Caco-2 (cell line): ENCODE results near the gene SLC39A11. TPM values are rescaled to one million over a fixed set of nuclear protein-coding genes. Genes with fewer than 3 reads are reported as not detected.

Experiments
- BruUV-seq: library from RNA; stranded (reverse); fragments of 400-500 nt; replicated peaks from 2 replicates; lab custom pipeline; 2021; lab: Mats Ljungman, UMichigan
- CTCF ChIA-PET: fragments of 300-600 bp; sonication (Branson Sonifier 250); formaldehyde crosslinking; loops from one replicate; lab custom pipeline; 2022; ENCODE audit warnings: antibody characterized with exemption; lab: Charles Lee
- POLR2A ChIA-PET: fragments of 300-600 bp; sonication (Branson Sonifier 250); formaldehyde crosslinking; loops from one replicate; lab custom pipeline; 2022; ENCODE audit warnings: antibody characterized with exemption; lab: Charles Lee
- DNase-seq, 2 experiments: peaks; one replicate each; pipeline versions ENCODE4 v3.0.0 to v3.0.0-alpha.2; 2020 to 2022
- H3K27me3 ChIP-seq: replicated peaks from 2 replicates; pipeline ENCODE4 v1.6.0; 2011; ENCODE audit warnings: low read length; ENCODE audit not compliant: control insufficient read depth, insufficient read depth
- H3K36me3 ChIP-seq: 2 replicates; pipeline ENCODE4 v1.5.1; 2011; ENCODE audit warnings: low read length; ENCODE audit not compliant: control insufficient read depth, insufficient read depth
- H3K4me1 ChIP-seq: fragments of 250-450 bp; sonication (Bioruptor Pico); 2 replicates; pipeline ENCODE4 v1.5.1; 2020; ENCODE audit warnings: mild to moderate bottlenecking
- H3K4me3 ChIP-seq: 2 replicates; pipeline ENCODE4 v1.5.1; 2011; ENCODE audit warnings: low read depth, mild to moderate bottlenecking, control low read depth, low read length
- H3K9me3 ChIP-seq: fragments of 250-450 bp; sonication (Bioruptor Pico); 2 replicates; pipeline ENCODE4 v1.5.1; 2020; ENCODE audit warnings: mild to moderate bottlenecking, moderate library complexity
- H3K27ac Mint-ChIP-seq: one replicate; pipeline ENCODE4 v1.8.0; 2022; ENCODE audit warnings: mixed read lengths; ENCODE audit not compliant: unreplicated experiment
- H3K27me3 Mint-ChIP-seq: one replicate; pipeline ENCODE4 v1.8.0; 2022; ENCODE audit warnings: mixed read lengths; ENCODE audit not compliant: insufficient read depth, unreplicated experiment
- H3K36me3 Mint-ChIP-seq: one replicate; pipeline ENCODE4 v1.8.0; 2022; ENCODE audit warnings: mild to moderate bottlenecking, mixed read lengths; ENCODE audit not compliant: insufficient read depth, unreplicated experiment
- H3K4me1 Mint-ChIP-seq: one replicate; pipeline ENCODE4 v1.8.0; 2022; ENCODE audit warnings: low read depth, mixed read lengths; ENCODE audit not compliant: unreplicated experiment
- H3K4me3 Mint-ChIP-seq: one replicate; pipeline ENCODE4 v1.8.0; 2022; ENCODE audit warnings: mild to moderate bottlenecking, moderate library complexity, mixed read lengths; ENCODE audit not compliant: unreplicated experiment
- H3K9me3 Mint-ChIP-seq: one replicate; pipeline ENCODE4 v1.8.0; 2022; ENCODE audit warnings: mixed read lengths; ENCODE audit not compliant: unreplicated experiment
- intact Hi-C: fragments of 100-400 bp; cut with micrococcal nuclease; formaldehyde crosslinking; loops from one replicate; pipeline ENCODE4 v1.10.0; 2022; ENCODE audit not compliant: unreplicated experiment
- total RNA-seq: library from RNA; stranded (reverse); gene quantifications from 2 replicates; pipeline ENCODE4 v1.2.3, GENCODE V29; 2022
- TF ChIP-seq, protein P1 (sequence below), 2 experiments: fragments of 200-600 bp in 1 of 2; IDR thresholded peaks; 1 replicate in 1 of 2; 2 replicates in 1 of 2; pipeline versions ENCODE4 v1.5.1 to v1.8.0; 2011 to 2022; ENCODE audit warnings: antibody characterized with exemption in 1 of 2, control low read depth in 1 of 2, inconsistent platforms in 1 of 2, low read depth in 1 of 2, low read length in 1 of 2, mild to moderate bottlenecking in 1 of 2, moderate library complexity in 1 of 2; ENCODE audit not compliant: insufficient read depth in 1 of 2, severe bottlenecking in 1 of 2, unreplicated experiment in 1 of 2

Gene SLC39A11
- total RNA-seq, 1 experiment from 2014 or later = 26.4 TPM

DNA sequence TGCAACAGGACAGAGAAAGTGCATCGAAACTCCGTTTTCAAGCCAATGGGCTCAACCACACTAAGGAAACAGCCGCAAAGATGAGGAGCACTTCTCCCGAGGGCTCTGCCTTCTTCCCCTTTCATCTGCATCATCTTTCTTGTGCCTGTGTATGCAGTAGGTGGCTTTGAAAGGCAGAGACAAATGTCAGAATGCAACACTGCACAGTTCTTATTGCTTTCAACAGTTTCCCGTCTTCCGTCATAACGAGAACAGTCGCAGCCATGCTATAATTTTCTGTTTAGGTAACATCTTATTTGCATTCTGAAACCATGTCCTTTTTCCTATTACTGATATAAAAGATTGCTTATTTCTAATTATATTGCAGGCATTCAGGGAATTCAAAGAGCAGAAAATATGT, 205.2 kb downstream of the SLC39A11 start:
- Mint-ChIP-seq H3K27ac (no peak overlapping the region), H3K9me3 (no peaks in the 10 kb centered on the region), H3K36me3 (peaks cover 5% of the 10 kb centered on the region), H3K4me1 (no peaks in the 10 kb centered on the region), H3K4me3 (no peak overlapping the region), H3K27me3 (no peaks in the 10 kb centered on the region)
- Histone ChIP-seq H3K27me3 (no peaks in the 10 kb centered on the region), H3K9me3 (no peaks in the 10 kb centered on the region), H3K36me3 (no peaks in the 10 kb centered on the region), H3K4me1 (no peaks in the 10 kb centered on the region), H3K4me3 (no peak overlapping the region)
- intact Hi-C loops = no loop called here
- no peak for DNase-seq
- ChIA-PET CTCF (no interaction called here), POLR2A (no interaction called here)
- TF ChIP-seq, protein P1, sequence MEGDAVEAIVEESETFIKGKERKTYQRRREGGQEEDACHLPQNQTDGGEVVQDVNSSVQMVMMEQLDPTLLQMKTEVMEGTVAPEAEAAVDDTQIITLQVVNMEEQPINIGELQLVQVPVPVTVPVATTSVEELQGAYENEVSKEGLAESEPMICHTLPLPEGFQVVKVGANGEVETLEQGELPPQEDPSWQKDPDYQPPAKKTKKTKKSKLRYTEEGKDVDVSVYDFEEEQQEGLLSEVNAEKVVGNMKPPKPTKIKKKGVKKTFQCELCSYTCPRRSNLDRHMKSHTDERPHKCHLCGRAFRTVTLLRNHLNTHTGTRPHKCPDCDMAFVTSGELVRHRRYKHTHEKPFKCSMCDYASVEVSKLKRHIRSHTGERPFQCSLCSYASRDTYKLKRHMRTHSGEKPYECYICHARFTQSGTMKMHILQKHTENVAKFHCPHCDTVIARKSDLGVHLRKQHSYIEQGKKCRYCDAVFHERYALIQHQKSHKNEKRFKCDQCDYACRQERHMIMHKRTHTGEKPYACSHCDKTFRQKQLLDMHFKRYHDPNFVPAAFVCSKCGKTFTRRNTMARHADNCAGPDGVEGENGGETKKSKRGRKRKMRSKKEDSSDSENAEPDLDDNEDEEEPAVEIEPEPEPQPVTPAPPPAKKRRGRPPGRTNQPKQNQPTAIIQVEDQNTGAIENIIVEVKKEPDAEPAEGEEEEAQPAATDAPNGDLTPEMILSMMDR (IDR thresholded peaks at IDR 0.05; ENCODE audit: insufficient read depth in 1 of 2, low read depth in 1 of 2, low read length in 1 of 2, severe bottlenecking in 1 of 2, unreplicated experiment in 1 of 2) = no peak
- BruUV-seq = no TSS peak

DNA sequence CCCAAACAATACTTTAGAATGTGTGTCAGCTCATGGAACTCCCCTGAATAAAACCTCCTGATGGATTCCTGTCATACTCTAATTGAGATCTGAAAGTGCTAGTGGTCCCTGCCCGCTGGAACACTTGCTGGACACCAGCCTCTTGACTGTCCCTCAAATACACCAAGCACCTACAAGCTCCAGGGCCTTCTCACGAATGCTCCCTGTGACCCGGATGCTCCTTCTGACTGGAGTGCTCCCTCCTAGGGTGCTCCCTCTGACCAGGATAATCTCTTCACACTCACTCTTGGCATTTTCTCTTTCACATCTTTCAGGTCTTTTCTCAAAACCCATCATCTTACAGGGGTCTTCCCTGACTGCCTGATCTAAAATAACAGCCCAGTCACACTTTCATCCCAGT, 205.9 kb downstream of the SLC39A11 start:
- Histone ChIP-seq H3K36me3 (no peaks in the 10 kb centered on the region), H3K4me1 (no peaks in the 10 kb centered on the region), H3K9me3 (no peaks in the 10 kb centered on the region), H3K4me3 (no peak overlapping the region), H3K27me3 (no peaks in the 10 kb centered on the region)
- ChIA-PET CTCF (no interaction called here), POLR2A (no interaction called here)
- Mint-ChIP-seq H3K27me3 (no peaks in the 10 kb centered on the region), H3K27ac (no peak overlapping the region), H3K36me3 (peaks cover 5% of the 10 kb centered on the region), H3K4me1 (no peaks in the 10 kb centered on the region), H3K4me3 (no peak overlapping the region), H3K9me3 (no peaks in the 10 kb centered on the region)
- BruUV-seq = no TSS peak
- TF ChIP-seq, protein P1 (IDR thresholded peaks at IDR 0.05; ENCODE audit: insufficient read depth in 1 of 2, low read depth in 1 of 2, low read length in 1 of 2, severe bottlenecking in 1 of 2, unreplicated experiment in 1 of 2) = no peak
- intact Hi-C loops = no loop called here
- no peak for DNase-seq

DNA sequence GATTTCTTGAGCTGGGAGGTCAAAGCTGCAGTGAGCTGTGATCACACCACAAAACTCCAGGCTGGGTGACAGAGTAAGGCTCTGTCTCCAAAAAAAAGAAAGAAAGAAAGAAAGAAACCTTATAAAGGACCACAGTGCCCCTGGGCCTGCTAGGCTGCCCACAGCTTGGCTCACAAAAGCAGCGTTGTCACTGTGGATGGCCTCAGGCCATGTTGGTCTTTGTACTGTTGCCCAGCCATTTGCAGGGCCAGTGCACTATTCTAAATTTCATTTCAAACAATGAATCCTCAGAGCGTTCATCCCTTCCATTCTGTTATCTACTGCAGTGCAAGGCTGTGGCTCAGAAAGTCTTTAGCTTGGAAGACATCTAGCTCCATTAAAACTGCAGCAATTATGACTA, 208.4 kb downstream of the SLC39A11 start:
- no peaks in the 10 kb centered on the region for H3K36me3 Mint-ChIP-seq
- no peak overlapping the region for H3K4me3 Mint-ChIP-seq
- H3K27ac Mint-ChIP-seq = no peak overlapping the region
- Histone ChIP-seq H3K4me1 (no peaks in the 10 kb centered on the region), H3K27me3 (no peaks in the 10 kb centered on the region), H3K36me3 (no peaks in the 10 kb centered on the region), H3K9me3 (peaks cover 6% of the 10 kb centered on the region; the same call in 1 of the 2 replicates), H3K4me3 (no peak overlapping the region)
- no peaks in the 10 kb centered on the region for H3K4me1 Mint-ChIP-seq
- DNase-seq = no peak
- no TSS peak for BruUV-seq
- H3K9me3 Mint-ChIP-seq = peaks cover 13% of the 10 kb centered on the region
- H3K27me3 Mint-ChIP-seq = no peaks in the 10 kb centered on the region
- TF ChIP-seq, protein P1 (IDR thresholded peaks at IDR 0.05; ENCODE audit: insufficient read depth in 1 of 2, low read depth in 1 of 2, low read length in 1 of 2, severe bottlenecking in 1 of 2, unreplicated experiment in 1 of 2) = no peak
- POLR2A ChIA-PET = no interaction called here
- CTCF ChIA-PET = no interaction called here
- intact Hi-C loops = no loop called here
